Left renal pelvis (tissue), 4 donors: ENCODE results near the gene ERICH3. TPM values are rescaled to one million over a fixed set of nuclear protein-coding genes. Genes with fewer than 3 reads are reported as not detected.

ENCODE experiments used
- DNase-seq, 4 donors: peaks; one replicate each; pipeline ENCODE4 v3.0.0-alpha.2; 2013; ENCODE audit warnings: low read depth in 4 of 4, low spot score in 3 of 4
- polyA plus RNA-seq, 4 donors: library from polyadenylated mRNA; unstranded; fragments of 120-200 nt; gene quantifications; one replicate each; pipeline ENCODE4 v1.2.1, GENCODE V29; 2013; ENCODE audit not compliant: insufficient read length in 4 of 4

ERICH3 gene, protein sequence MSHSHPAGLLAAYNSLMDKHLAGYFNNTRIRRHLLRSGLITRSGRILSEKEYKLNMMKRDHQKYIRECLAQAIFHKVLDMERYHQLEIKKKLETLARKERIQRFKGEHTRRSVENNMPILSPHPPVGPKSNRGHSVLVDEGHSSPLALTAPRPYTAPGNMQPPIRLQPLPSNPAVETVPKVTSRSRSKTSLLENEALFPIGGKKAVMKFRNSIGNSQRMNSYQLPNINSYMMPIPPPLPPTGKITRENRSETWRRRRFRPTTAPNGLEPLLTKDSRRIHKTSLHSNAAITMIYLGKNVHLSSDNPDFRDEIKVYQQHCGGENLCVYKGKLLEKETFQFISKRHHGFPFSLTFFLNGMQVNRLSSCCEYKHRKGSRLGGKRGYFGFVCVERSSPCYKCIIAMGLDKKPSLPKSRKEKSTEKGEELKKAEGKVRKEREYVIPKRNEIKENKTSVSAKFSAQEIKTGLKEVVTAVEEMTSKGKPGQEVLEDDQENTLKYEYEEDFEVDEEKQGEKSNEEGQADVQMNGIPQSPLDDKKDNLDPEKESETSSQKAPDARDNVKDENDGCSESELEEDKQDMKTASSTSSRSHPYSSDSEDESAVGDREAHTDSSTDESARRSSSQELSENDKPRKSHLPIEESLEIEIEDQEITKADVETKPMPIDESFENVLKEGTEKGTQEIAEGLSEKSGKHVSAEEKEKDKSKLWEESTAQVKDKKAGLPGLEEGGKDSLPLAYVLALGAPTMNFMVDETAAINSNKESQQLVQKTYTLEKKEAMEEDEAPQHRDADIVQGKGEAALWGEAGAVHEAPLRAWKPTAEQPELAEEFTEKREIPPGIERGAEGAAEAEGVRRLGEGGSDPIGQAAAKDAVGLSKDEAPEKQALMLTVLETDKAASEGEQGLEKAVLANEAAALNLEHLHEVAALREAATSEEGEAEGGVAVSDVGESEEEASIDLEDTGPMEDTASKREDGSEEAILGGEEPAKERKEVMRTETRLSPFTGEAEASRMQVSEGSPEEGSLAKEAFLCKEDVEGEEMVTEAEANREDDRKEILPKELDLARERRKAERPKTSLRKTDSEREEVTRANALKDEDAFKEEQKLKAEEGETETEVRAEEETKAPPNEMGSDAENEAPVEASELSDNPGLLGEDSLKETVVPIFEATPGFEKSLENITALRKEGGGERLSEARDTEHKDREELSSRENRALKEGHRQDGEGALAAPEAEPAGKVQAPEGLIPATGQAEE (N-terminal part only)
- polyA plus RNA-seq: under 1 TPM; 0.52 to 0.76 (median 0.65) TPM

DNA sequence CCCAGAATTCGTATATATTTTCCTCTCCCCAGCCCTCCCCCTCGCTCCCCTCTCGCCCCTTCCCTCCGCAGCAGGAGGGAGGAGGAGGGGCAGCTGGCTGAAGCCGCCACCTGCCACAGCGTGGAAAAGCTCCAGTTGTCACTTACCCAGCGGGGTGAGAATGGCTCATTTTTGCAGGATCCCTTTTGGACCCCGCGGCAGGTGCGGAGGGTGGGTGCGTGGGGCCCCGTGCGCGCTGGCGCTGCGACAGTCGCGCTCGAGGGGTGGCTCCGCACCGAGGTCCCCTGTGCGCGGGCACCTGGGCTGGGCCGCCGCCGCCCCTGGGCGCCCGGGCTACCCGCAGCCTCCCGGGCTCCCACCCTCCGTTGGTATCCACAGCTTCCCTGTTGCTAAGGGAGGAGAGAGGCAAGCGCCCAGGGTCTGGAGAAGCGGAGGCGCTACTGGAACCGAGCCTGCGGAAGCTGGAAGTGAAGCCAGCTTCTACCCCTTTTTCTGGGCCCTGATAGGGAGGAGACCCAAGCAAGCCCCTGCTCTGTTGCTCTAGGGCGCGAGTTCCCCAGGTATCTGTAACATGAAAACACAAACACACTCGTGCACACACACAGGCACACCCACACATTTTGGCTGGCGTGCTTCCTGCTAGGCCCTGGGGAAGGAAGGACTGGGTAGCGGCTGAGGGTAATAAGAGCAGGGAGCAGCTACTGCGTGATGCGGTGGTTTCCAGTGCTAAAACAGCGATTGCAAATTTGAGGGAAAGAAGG is at the start of gene ERICH3:
TSS of gene ERICH3 (minus strand) at position 442 of the 761 bp plus-strand sequence. CDS start at position 169, 273 bp downstream.
- peak in 2 of 4 donors; percentile 6 to 12 for DNase-seq

DNA sequence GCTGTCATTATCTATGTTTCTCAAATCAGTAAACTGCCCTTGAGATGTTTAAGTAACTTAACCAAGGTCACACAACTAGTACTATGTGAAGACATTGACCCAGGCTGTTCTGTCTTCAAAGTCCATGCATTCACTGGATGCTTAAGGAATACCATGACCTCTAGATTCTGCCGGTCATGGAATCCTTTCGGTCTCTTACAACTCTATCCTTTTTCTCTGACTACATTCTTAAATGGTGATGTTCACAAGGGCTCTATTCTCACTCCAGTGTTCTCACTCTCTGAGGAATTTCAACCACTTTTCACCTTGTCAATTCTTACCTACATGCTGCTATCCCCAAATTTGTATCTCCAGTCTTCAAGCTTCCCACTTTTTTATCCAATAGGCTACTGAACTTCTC is 44.0 kb upstream of the ERICH3 start:
- DNase-seq: no peak

- no peak for DNase-seq
Measured at GRCh38 chr1:74716822-74717221, 43.2 kb upstream of the ERICH3 start.

GRCh38 chr1:74715806-74716205 is 42.2 kb upstream of the ERICH3 start:
- DNase-seq: no peak

- DNase-seq: no peak
Measured at GRCh38 chr1:74715236-74715502, 41.6 kb upstream of the ERICH3 start.

DNA sequence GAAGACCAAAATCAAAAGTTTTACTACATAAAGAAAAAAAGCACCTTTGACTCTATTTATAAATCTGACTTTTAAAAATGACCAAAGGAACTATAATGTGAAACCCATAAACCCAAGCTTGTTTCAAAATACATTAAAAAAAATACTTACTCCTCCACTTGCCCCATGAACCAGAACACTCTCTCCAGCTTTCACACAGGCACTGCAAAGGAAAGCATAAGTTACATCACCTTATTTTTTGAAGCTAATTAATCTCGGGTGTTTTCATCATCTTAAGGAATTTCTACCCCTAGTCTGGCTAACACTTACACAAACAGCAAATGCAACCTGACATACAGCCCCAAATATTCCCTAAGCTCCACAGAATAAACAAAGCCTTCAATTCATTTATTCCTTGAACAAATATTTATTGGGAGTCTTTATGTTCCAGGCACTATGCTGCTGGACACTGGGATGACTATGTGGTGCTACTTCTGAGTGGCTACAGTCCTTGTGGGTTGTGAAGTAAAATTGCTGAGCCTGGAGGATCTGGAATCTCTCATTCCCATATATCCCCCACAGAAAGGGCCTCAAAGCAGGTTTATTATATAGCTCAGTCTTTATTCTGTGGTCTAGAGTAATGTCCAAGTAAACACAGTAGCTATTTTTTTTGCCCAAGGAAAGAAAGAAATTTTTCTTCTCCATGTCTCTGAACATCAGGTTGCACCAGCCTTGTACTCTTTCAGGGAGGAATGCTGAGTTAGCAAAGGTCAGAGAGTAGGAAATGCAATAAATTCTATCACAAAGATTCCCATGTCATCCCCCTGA is 41.0 kb upstream of the ERICH3 start:
- no peak for DNase-seq

- DNase-seq: no peak
Measured at GRCh38 chr1:74713849-74714248, 40.3 kb upstream of the ERICH3 start.

- no peak for DNase-seq
Measured at GRCh38 chr1:74712881-74713280, 39.3 kb upstream of the ERICH3 start.

DNA sequence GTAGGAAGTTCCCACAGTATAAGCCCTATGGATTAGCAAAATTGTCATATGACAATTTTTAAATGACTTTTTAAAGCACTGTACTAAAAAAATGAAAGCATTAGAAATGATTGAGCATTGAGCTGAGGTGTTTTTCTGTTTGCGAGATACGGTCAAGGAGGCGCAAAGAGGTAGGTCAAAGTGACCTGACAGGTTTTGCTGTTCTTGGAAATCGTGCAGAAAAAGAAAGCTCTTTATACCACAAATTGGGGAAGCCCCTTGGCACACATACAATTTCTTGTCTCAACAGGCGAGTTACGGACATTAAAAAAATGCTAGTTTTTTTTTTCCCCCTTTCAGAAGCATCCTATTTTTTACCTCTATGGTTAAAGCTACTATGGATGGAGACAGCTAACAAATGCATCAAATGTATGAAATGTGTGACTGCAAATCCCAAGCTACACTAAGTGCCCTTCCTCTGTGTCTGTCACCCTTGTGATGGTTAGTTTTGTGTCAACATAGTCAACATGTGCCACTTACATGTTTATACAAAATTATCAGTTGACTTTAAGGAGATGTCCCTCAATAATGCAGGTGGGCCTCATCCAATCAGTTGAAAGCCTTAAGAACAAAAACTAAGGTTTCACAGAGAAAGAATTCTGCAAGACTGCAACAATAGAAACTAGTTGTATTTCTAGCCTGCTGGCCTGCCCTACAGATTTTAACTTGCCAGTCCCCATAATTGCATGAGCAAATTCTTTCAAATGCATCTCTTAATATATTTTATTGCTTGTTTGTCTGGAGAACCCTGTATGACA is 30.0 kb upstream of the ERICH3 start:
- DNase-seq: no peak

DNA sequence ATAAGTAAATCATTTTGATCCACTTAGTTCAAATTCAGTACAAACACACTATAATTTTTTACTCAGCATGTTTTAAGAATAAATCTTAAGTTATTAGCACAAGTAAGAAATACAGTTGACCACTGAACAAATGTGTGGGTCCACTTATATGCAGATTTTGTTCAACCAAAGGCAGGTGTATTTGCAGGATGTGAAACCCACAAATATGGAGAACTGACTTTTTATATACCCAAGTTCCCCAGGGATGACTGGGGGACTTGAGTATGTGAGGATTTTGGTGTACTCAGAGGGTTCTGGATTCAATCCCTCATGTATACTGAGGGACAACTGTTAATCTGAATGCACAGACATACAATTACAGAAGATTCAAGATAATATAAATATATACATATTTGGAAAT is 25.7 kb upstream of the ERICH3 start:
- no peak for DNase-seq

DNA sequence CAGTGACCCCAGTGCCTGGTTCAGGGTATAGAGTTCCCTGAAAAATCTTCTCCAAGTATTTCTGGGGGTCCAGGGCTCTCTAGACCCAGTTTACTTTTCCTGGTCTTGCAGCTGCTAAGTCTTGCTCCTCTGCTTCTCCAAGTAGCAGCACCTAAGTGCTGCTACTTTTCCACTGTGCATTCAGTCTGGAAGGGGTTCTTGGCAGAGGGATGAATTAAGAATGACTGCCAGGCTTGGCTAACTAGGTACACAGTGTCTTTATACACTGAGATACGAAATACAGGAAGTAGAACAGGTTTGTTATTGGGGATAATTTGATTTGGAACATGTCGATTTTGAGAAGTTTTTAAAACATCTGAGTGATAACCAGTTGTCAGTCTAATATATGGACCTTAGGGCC is 24.2 kb upstream of the ERICH3 start:
- DNase-seq: no peak

DNA sequence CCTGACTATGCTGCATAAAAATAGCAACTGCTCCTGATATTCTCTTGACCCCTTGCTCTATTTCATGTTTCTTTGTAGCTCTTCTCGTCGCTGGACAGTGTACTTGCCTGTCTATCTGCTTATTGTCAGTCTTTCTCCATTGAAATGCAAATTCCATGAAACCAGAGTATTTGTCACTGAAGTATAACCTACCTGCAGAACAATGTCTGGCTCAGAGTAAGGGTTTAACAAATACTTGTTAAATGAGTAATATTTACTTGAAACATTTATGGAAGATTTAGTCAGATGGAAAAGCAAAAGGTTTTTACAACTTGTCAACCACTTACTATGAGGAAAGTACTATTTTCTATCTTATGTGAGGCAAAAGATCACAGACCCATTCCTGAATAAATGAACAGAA is 19.9 kb upstream of the ERICH3 start:
- no peak for DNase-seq

GRCh38 chr1:74690909-74691308 is 17.3 kb upstream of the ERICH3 start:
- no peak for DNase-seq

- no peak for DNase-seq
Measured at GRCh38 chr1:74690364-74690696, 16.7 kb upstream of the ERICH3 start.

- peak in 3 of 4 donors; percentile 58 to 63 (median 59) for DNase-seq
Measured at GRCh38 chr1:74689621-74690363, 16.2 kb upstream of the ERICH3 start.

DNA sequence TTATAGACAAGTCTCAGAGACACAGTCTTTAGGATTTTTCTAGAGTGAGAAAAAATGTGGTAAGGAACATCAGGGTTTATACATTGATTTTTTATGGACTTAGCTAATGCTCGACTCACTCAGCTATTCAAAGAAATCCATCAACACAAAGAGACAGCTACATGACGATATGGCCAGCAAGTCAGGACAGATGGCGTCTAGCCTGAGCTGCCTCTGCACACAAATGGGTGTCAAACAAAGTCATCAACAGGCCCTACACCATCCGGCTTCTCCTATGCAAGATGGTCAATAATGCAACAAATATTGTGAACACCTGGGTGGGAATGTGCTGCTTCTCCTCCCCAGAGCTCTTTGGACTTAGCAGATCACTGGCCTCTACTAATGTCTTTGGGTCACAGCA is 13.3 kb upstream of the ERICH3 start:
- DNase-seq: no peak

DNA sequence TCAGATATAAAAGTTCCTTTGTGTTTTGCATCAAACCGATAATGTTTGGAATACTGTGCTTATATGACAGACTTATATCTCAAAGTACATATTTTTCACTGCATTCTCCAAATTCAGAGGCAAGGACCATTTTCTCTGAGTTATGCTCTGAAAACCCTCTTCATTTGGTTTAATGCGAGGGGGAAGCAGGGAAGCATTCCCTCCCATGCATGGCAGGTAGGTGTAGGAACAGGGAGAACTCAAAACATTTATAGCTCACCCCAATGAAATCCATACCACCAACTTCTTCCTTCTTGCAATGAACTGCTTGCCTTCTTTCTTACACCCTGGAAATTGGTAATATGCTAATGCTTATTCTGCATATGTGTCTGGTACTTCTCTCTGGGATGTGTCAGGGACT is 10.7 kb upstream of the ERICH3 start:
- DNase-seq: no peak

DNA sequence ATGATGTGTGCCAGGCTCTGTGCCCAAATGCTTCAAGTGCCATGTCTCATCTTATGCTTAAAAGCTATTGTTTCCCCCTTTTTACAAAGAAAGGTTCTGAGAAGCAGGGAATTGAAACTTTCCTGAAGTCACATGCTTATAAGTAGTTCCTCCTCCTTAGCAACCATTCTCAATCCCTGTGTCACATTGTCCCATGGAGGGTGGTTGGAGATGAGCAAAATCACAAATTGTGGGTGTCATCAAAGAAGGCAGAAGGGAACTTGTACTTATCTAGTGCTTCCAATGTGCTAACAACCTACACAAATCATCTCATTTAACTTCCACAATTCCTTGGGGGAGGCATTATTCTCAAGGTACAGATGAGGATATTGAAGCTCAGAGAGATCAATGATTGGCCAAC is 10.1 kb upstream of the ERICH3 start:
- no peak for DNase-seq
